Endothelial cell of umbilical vein (primary cell): Measurements from ENCODE around the gene SLC38A1. TPM values are rescaled to one million over a fixed set of nuclear protein-coding genes. Genes with fewer than 3 reads are reported as not detected.

Experiments
- BruUV-seq: library from RNA; stranded (reverse); fragments of 400-500 nt; replicated peaks from 2 replicates; lab custom pipeline; 2021; lab: Mats Ljungman, UMichigan
- CTCF ChIA-PET: fragments of 300-600, 350-600 bp; sonication (Branson Sonifier 250); formaldehyde crosslinking; loops from one replicate; lab custom pipeline; 2021; ENCODE audit warnings: antibody characterized with exemption, inconsistent platforms; lab: Charles Lee
- POLR2A ChIA-PET: fragments of 300-600, 350-600 bp; sonication (Branson Sonifier 250); formaldehyde crosslinking; loops from one replicate; lab custom pipeline; 2021; ENCODE audit warnings: antibody characterized with exemption, inconsistent platforms; lab: Charles Lee
- DNase-seq: peaks from one replicate; pipeline ENCODE4 v3.0.0-alpha.2; 2011; ENCODE audit warnings: low read depth, low spot score
- FAIRE-seq: peaks from 2 replicates; lab custom pipeline; 2011; peaks lifted over from hg19 to GRCh38; lab: Jason Lieb, UNC
- H2AFZ ChIP-seq: 2 replicates; pipeline ENCODE4 v1.6.0; 2012; ENCODE audit warnings: low read depth, low read length, control low read depth, inconsistent platforms
- H3K27ac ChIP-seq: 2 replicates; pipeline ENCODE4 v1.5.1; 2011; ENCODE audit warnings: low read depth, mild to moderate bottlenecking, control low read depth, low read length, moderate library complexity; ENCODE audit not compliant: insufficient read depth
- H3K27me3 ChIP-seq, 2 experiments: 2 replicates each; pipeline versions ENCODE4 v1.6.0 to v1.6.1; 2011; ENCODE audit warnings: low read length in 2 of 2, mixed read lengths in 1 of 2; ENCODE audit not compliant: control insufficient read depth in 2 of 2, insufficient read depth in 2 of 2
- H3K36me3 ChIP-seq, 2 experiments: 2 replicates in 1 of 2; 3 replicates in 1 of 2; pipeline ENCODE4 v1.5.1; 2011; ENCODE audit warnings: low read length in 2 of 2, mild to moderate bottlenecking in 1 of 2, moderate library complexity in 1 of 2; ENCODE audit not compliant: control insufficient read depth in 2 of 2, insufficient read depth in 2 of 2; ENCODE audit errors: extremely low read depth in 1 of 2
- H3K4me1 ChIP-seq: 3 replicates; pipeline ENCODE4 v1.5.1; 2011; ENCODE audit warnings: mild to moderate bottlenecking, low read length; ENCODE audit not compliant: control insufficient read depth, insufficient read depth; ENCODE audit errors: extremely low read depth
- H3K4me2 ChIP-seq: 2 replicates; pipeline ENCODE4 v1.6.1; 2011; ENCODE audit warnings: low read length, control low read depth, mixed read lengths; ENCODE audit not compliant: insufficient read depth
- H3K4me3 ChIP-seq, 3 experiments: fragments of 200-600 bp in 1 of 3; sonication (generic), shearing (Covaris generic) in 1 of 3; replicated peaks in 1 of 3; 2 replicates each; pipeline ENCODE4 v1.5.1; 2011 to 2016; ENCODE audit warnings: control low read depth in 3 of 3, low read length in 3 of 3, mild to moderate bottlenecking in 2 of 3, inconsistent platforms in 1 of 3, low read depth in 1 of 3, moderate library complexity in 1 of 3; ENCODE audit not compliant: insufficient read depth in 1 of 3
- H3K79me2 ChIP-seq: 2 replicates; pipeline ENCODE4 v1.6.0; 2012; ENCODE audit warnings: low read length, inconsistent platforms; ENCODE audit not compliant: control insufficient read depth, insufficient read depth
- H3K9ac ChIP-seq: replicated peaks from 2 replicates; pipeline ENCODE3; 2011; ENCODE audit warnings: low read length, control low read depth; ENCODE audit not compliant: insufficient read depth; ENCODE audit errors: extremely low read depth
- H3K9me1 ChIP-seq: replicated peaks from 3 replicates; pipeline ENCODE4 v1.6.0; 2011; ENCODE audit warnings: mild to moderate bottlenecking, low read length; ENCODE audit not compliant: control insufficient read depth, insufficient read depth; ENCODE audit errors: extremely low read depth
- H3K9me3 ChIP-seq: replicated peaks from 2 replicates; pipeline ENCODE4 v1.5.1; 2012; ENCODE audit warnings: low read length, inconsistent platforms; ENCODE audit not compliant: control insufficient read depth, insufficient read depth
- H4K20me1 ChIP-seq: replicated peaks from 2 replicates; pipeline ENCODE3; 2011; ENCODE audit warnings: mild to moderate bottlenecking, low read length; ENCODE audit not compliant: control insufficient read depth, insufficient read depth; ENCODE audit errors: extremely low read depth
- CTCF ChIP-seq, 2 donors: IDR thresholded peaks; 1 replicate in 1 of 2; 2 replicates in 1 of 2; pipeline ENCODE4 v1.5.1; 2011; ENCODE audit warnings: low read length in 2 of 2, mild to moderate bottlenecking in 2 of 2, moderate library complexity in 2 of 2, control low read depth in 1 of 2, inconsistent platforms in 1 of 2, low read depth in 1 of 2; ENCODE audit not compliant: insufficient read depth in 1 of 2; ENCODE audit errors: extremely low read depth in 1 of 2
- EZH2 ChIP-seq: IDR thresholded peaks from 2 replicates; pipeline ENCODE4 v1.6.1; 2012; ENCODE audit warnings: borderline replicate concordance, low read depth, mild to moderate bottlenecking, moderate library complexity, low read length, inconsistent platforms; ENCODE audit not compliant: severe bottlenecking
- FOS ChIP-seq: IDR thresholded peaks from 2 replicates; pipeline ENCODE4 v1.6.1; 2011; ENCODE audit warnings: mild to moderate bottlenecking, low read length, moderate library complexity, borderline replicate concordance; ENCODE audit not compliant: insufficient read depth
- GATA2 ChIP-seq: IDR thresholded peaks from 2 replicates; pipeline ENCODE4 v1.7.0; 2011; ENCODE audit warnings: low read depth, mild to moderate bottlenecking, moderate library complexity, mixed read lengths, low read length; ENCODE audit not compliant: insufficient read length, insufficient read depth
- JUN ChIP-seq: IDR thresholded peaks from 2 replicates; pipeline ENCODE4 v1.6.1; 2011; ENCODE audit warnings: borderline replicate concordance, low read depth; ENCODE audit not compliant: insufficient read length, insufficient read depth
- MAX ChIP-seq: IDR thresholded peaks from 2 replicates; pipeline ENCODE4 v1.6.1; 2011; ENCODE audit not compliant: insufficient read depth, insufficient read length
- MYC ChIP-seq: IDR thresholded peaks from one replicate; pipeline ENCODE4 v1.6.1; 2011; ENCODE audit warnings: mild to moderate bottlenecking, low read depth, low read length
- POLR2A ChIP-seq: IDR thresholded peaks from 2 replicates; pipeline ENCODE4 v1.6.1; 2012; ENCODE audit warnings: low read depth, mild to moderate bottlenecking, control low read depth, low read length
- POLR2AphosphoS5 ChIP-seq: IDR thresholded peaks from 2 replicates; pipeline ENCODE4 v1.6.1; 2012; ENCODE audit warnings: low read depth, mild to moderate bottlenecking, control low read depth, low read length, moderate library complexity; ENCODE audit not compliant: insufficient read depth
- dilution Hi-C: fragments of 300-500 bp; cut with MboI; formaldehyde crosslinking; loops from one replicate; pipeline ENCODE4 v1.15.0; 2019; ENCODE audit warnings: low sequenced_read_pairs; ENCODE audit not compliant: extremely low pct_ligation_motif_present
- intact Hi-C: fragments of 100-400 bp; cut with micrococcal nuclease; formaldehyde crosslinking; loops from one replicate; pipeline ENCODE4 v1.10.0; 2022
- polyA plus RNA-seq, 4 experiments: library from polyadenylated mRNA; depleted of rRNA in 3 of 4; stranded (reverse) in 3 of 4; unstranded in 1 of 4; fragments of >200 nt; gene quantifications; 2 replicates each; pipeline versions ENCODE4 v1.2.1 to v1.2.3, GENCODE V29; 2011 to 2012; ENCODE audit warnings: missing spikeins in 1 of 4
- total RNA-seq: library from RNA; stranded (reverse); gene quantifications from 2 replicates; pipeline ENCODE4 v1.2.3, GENCODE V29; 2021

The SLC38A1 gene
- total and polyA plus RNA-seq, 2 donors (not counting 3 experiments of a cell fraction or from before 2014, with no cell fraction given) = 23.6 to 86.4 TPM

DNA sequence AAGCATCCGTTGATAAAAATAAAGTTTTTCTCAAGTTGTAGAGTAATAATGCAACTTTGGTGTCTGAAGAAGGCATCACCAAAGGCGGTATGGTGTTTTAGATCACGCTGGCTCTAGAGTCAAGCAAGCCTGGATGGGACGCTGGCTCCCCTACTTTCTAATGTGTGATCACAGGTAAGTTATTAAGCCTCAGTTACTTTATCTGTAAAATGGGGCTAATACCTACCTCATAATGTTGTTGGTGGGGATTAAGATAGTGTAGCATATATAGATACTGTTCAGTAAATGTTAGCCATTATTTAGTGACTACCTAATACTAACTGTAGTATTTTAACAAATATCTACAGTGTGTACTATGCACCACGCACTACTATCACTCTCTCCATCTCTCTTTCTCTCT lies 45.8 kb downstream of the SLC38A1 start:
- Histone ChIP-seq H3K27me3 (no peaks in the 10 kb centered on the region), H3K9me1 (no peaks in the 10 kb centered on the region), H3K4me2 (no peak overlapping the region), H3K27ac (no peak overlapping the region), H3K4me3 (no peak overlapping the region), H4K20me1 (no peaks in the 10 kb centered on the region), H3K36me3 (peaks cover 0 to 7% of the 10 kb centered on the region in 2 experiments), H3K9me3 (no peaks in the 10 kb centered on the region), H3K79me2 (peaks cover 43% of the 10 kb centered on the region), H3K4me1 (peaks cover 48% of the 10 kb centered on the region), H3K9ac (no peak overlapping the region), H2AFZ (no peak overlapping the region)
- ChIA-PET CTCF (interaction anchor here (1.3 to 1.7 kb wide), 2 partner anchors 40 to 798 kb away, joined by 3 to 4 read pairs; no protein-coding TSS in a partner anchor), POLR2A (no interaction called here)
- intact Hi-C loops (loop anchor here (5.0 kb wide), 3 partner anchors 79 to 209 kb away; no protein-coding TSS in a partner anchor), dilution Hi-C loops (no loop called here)
- DNase-seq = no peak
- TF ChIP-seq MYC = no peak
- no peak for TF ChIP-seq JUN
- no peak for TF ChIP-seq MAX
- TF ChIP-seq FOS = no peak
- TF ChIP-seq EZH2 = no peak
- no peak for TF ChIP-seq CTCF (IDR thresholded peaks at IDR 0.05; ENCODE audit: extremely low read depth in 1 of 2, insufficient read depth in 1 of 2, low read depth in 1 of 2, low read length in 2 of 2)
- TF ChIP-seq GATA2 = no peak
- TF ChIP-seq POLR2A = no peak
- TF ChIP-seq POLR2AphosphoS5 = no peak
- BruUV-seq = no TSS peak
- no peak for FAIRE-seq
